Activated T-cell treated with anti-CD3 and anti-CD28 coated beads for 24 hours (primary cell): Measurements from ENCODE around the gene NANOG.
"Not testable (repeated sequence)": the region's sequence is repeated elsewhere in the genome, so short reads cannot be mapped to it uniquely, and the experiment has no call there.

Source experiments
- DNase-seq: peaks from one replicate; pipeline ENCODE4 v3.0.0-alpha.2; 2020; ENCODE audit warnings: low read depth

NANOG gene

GRCh38 chr12:7806319-7806718, 17.1 kb downstream of the NANOG start:
- not testable (repeated sequence) for DNase-seq

GRCh38 chr12:7806863-7807487, 17.8 kb downstream of the NANOG start:
- DNase-seq: peak; percentile 43

- not testable (repeated sequence) for DNase-seq
Measured at GRCh38 chr12:7825754-7826153, 36.6 kb downstream of the NANOG start.

DNA sequence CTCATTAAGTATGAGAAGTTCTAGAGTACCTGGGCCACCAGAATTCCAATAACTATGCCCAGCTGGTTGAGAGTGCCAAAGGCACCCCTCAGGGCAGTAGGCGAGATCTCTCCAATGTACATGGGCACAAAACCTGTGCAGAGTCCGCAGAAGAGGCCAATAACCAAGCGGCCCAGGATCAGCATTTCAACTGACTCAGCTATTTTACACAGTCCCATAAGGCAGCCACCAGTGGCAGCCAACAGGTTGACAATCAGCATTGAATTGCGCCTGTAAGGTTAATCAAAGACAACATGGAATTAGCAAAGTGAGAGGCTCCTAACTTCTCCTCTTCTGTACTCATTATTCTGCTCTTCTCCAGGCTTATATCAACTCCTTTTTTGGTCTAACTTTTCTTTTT, 40.5 kb downstream of the NANOG start:
- not testable (repeated sequence) for DNase-seq

DNA sequence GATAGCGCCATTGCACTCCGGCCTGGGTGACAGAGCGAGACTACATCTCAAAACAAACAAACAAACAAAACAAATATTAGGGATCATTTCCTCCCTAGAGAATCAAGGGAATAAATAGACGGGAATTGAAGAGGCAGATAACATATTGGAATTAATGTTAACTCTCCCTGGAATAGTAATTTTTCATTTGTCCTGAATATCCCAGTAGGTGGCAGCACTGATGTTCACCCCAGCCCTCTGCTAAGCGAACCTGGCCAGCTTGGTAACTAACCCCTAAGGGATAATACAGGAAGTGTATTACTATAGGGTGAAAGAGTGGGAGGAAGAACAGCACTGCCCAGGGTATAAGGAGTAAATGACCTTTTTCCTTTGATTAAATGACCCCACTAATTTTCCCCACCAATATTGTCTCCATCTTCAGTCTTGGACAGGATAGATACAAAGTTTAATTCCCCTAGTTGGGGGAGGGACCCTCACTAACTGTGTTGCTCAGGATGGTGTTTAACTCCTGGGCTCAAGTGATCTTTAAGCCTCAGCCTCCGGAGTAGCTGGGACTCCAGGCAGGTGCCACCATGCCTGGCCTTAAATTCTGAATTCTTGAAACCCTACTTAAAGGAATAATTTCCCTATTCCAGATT, 43.0 kb downstream of the NANOG start:
- DNase-seq: no peak

DNA sequence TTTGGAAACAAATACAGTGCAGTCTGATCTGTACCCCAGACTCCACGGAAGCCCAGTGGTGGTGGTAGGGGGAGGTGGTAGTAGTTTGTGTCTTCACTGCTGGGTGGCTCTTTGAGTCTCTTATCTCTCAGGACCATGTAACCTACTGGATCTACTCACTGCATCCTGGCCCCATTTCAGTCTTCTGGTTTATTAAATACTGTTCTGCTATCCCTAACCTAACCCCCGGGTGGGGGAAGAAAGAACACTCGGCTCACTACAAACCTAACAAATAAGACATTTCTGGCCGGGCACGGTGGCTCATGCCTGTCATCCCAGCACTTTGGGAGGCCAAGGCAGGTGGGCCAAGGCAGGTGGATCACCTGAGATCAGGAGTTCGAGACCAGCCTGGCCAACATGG, 44.0 kb downstream of the NANOG start:
- DNase-seq: not testable (repeated sequence)

DNA sequence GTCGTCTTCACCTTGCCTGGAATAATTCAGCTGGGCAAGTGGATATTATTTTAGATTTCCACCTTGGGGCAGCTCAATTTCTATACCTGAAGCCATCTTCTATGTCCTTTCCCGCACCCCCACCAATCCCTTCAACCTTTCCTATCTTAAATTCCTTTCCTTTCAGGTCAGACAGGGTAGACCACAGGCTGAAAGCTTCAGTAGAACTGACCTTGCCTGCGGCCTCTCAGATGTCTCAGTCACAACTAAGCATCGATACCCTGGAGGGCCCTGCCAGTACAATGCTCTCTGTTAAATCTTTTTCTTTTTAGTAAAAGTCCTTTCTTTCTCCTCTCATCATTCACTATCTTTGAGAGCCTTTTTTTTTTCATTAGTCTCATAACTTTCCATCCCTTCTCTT, 44.6 kb downstream of the NANOG start:
- no peak for DNase-seq

GRCh38 chr12:7834701-7835100, 45.5 kb downstream of the NANOG start:
- DNase-seq: no peak

DNA sequence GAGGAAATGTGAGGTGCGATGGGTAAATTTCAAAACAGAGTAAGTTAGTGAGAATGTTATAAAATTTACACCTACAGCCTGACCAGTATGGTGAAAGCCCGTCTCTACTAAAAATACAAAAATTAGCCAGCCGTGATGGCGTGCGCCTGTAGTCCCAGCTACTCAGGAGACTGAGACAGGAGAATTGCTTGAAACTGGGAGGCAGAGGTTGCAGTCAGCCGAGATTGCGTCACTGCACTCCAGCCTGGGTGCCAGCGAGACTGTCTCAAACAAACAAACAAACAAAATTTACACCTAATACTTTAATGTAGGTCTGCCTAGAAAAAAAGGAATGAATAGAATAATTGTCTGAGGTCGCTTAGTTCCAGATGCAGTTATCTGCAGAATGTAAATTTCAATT, 45.9 kb downstream of the NANOG start:
- DNase-seq: no peak

DNA sequence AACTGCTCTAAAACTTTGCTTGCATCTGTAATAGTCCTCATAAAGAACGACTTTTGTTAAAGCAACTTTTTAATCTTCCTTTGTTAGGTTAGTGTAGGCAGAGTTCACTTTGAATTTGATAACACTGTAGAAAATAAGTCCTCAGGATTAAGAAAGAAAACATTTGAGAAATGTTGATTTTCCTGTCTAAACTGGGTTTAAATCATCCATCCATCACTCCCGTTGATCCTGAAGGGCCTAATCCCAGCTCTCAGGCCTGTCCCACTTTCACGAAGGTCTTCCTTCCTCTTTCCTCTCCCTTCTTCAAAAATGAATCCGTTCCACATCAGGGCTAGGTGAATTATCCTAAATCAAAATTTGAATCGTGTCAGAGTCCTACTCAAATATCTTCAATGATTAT, 46.6 kb downstream of the NANOG start:
- DNase-seq: no peak

DNA sequence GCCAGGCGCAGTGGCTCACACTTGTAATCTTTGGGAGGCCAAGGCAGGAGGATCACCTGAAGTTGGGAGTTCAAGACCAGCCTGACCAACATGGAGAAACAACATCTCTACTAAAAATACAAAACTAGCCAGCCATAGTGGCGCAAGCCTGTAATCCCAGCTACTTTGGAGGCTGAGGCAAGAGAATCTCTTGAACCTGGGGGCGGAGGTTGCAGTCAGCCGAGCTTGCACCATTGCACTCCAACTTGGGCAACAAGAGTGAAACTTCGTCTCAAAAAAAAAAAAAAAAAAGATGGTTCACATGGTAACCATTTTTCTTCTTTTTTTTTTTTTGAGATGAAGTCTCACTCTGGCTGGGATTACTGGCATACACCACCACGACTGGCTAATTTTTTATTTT, 48.2 kb downstream of the NANOG start:
- no peak for DNase-seq

DNA sequence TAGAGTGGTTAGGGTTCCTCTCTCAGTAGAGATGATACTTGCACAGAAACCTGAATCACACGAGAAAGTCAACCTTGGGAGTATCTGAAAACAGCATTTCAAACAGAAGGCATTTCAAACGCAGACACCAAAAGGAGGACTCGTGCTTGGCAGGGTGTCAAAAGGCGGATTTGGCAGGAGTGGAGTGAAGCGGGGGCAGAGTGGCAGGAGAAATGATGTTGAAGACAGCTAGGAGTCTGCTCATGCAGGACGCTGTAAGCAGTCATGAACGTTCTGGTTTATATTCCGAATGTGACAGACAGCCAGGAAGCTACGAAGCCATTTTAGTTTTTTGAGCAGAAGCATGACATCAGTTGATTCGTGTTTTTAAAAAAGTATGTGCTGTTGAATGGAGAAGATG, 50.0 kb downstream of the NANOG start:
- DNase-seq: not testable (repeated sequence)

- DNase-seq: not testable (repeated sequence)
Measured at GRCh38 chr12:7839848-7840247, 50.6 kb downstream of the NANOG start.

GRCh38 chr12:7842444-7842843, 53.2 kb downstream of the NANOG start:
- not testable (repeated sequence) for DNase-seq

DNA sequence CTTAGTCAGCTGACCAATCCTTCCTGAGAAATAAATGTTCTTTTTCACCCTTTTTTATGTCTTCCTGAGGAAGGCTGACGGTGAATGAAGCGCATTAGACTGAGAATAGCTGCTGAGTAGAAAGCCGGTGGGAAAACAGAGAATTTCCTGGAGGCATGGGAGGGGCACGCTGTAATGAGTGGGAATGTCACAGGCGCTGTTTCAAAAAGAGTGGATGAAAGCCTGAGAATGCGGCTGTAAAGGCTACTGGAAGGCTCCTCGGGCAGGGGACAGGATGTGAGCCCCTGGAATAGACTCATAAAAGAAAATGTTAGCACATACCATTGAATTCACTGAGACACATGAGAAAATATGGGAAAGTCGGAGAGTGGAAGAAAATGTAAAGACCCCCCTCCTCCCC, 53.9 kb downstream of the NANOG start:
- DNase-seq: not testable (repeated sequence)

- not testable (repeated sequence) for DNase-seq
Measured at GRCh38 chr12:7843583-7843982, 54.4 kb downstream of the NANOG start.

DNA sequence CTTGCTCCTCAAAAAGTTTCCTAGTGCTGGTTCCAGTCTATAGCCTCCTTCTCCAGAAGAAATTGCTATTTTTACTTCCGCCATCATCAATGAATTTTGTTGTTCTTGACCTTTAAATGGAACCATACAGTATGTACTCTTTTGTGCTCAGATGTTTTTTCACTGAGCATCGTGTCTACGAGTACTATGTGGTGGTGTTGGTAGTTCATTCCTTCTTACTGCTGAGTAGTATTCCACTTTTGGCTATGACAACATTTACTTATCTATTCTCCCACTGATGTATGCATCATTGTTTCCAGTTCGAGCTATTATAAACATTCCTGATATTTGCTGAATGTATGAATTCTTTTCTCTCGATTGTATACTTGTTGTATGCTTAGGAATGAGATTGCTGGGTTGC, 54.9 kb downstream of the NANOG start:
- DNase-seq: no peak

GRCh38 chr12:7847226-7848097, 58.3 kb downstream of the NANOG start:
- not testable (repeated sequence) for DNase-seq

GRCh38 chr12:7848098-7848422, 58.9 kb downstream of the NANOG start:
- DNase-seq: not testable (repeated sequence)
